MCF 10A (cell line): ENCODE measurements around the gene MLKL. TPM values are rescaled to one million over a fixed set of nuclear protein-coding genes. Genes with fewer than 3 reads are reported as not detected.
A peak's percentile ranks its signal among the peaks of the same experiment; 100 is the strongest.
"Not testable (repeated sequence)": the region's sequence is repeated elsewhere in the genome, so short reads cannot be mapped to it uniquely, and the experiment has no call there.

Experiments used
- BruUV-seq: library from RNA; stranded (reverse); fragments of 400-500 nt; replicated peaks from 2 replicates; lab custom pipeline; 2021; lab: Mats Ljungman, UMichigan
- CTCF ChIA-PET: fragments of 300-600 bp; sonication (Branson Sonifier 250); formaldehyde crosslinking; extraction: SDS; loops from one replicate; lab custom pipeline; 2021; ENCODE audit warnings: antibody characterized with exemption, inconsistent platforms; lab: Yijun Ruan, JAX
- POLR2A ChIA-PET: fragments of 300-600, 350-650 bp; sonication (Branson Sonifier 250); formaldehyde crosslinking; extraction: SDS; loops from one replicate; lab custom pipeline; 2020; ENCODE audit warnings: antibody characterized with exemption, inconsistent platforms; lab: Yijun Ruan, JAX
- DNase-seq: peaks from one replicate; pipeline ENCODE4 v3.0.0-alpha.2; 2018; ENCODE audit not compliant: unreplicated experiment
- H3K27ac Mint-ChIP-seq: one replicate; pipeline ENCODE4 v1.8.0; 2022; ENCODE audit warnings: mild to moderate bottlenecking, low read depth, mixed read lengths; ENCODE audit not compliant: unreplicated experiment
- H3K27me3 Mint-ChIP-seq: one replicate; pipeline ENCODE4 v1.8.0; 2022; ENCODE audit warnings: mixed read lengths; ENCODE audit not compliant: insufficient read depth, unreplicated experiment
- H3K36me3 Mint-ChIP-seq: one replicate; pipeline ENCODE4 v1.8.0; 2022; ENCODE audit warnings: mild to moderate bottlenecking, moderate library complexity, mixed read lengths; ENCODE audit not compliant: insufficient read depth, unreplicated experiment
- H3K4me1 Mint-ChIP-seq: one replicate; pipeline ENCODE4 v1.8.0; 2022; ENCODE audit warnings: mixed read lengths; ENCODE audit not compliant: insufficient read depth, unreplicated experiment
- H3K4me3 Mint-ChIP-seq: one replicate; pipeline ENCODE4 v1.8.0; 2022; ENCODE audit warnings: mild to moderate bottlenecking, moderate library complexity, mixed read lengths; ENCODE audit not compliant: unreplicated experiment
- H3K9me3 Mint-ChIP-seq: one replicate; pipeline ENCODE4 v1.8.0; 2022; ENCODE audit warnings: mixed read lengths; ENCODE audit not compliant: unreplicated experiment
- CTCF ChIP-seq: fragments of 200-600 bp; IDR thresholded peaks from one replicate; pipeline ENCODE4 v1.8.0; 2022; ENCODE audit warnings: antibody characterized with exemption, mild to moderate bottlenecking; ENCODE audit not compliant: unreplicated experiment
- intact Hi-C: fragments of 100-400 bp; cut with micrococcal nuclease; formaldehyde crosslinking; loops from 2 replicates; pipeline ENCODE4 v1.14.1; 2022
- total RNA-seq: library from RNA; stranded (reverse); gene quantifications from 2 replicates; pipeline ENCODE4 v1.2.3, GENCODE V29; 2022

Gene MLKL
- total RNA-seq, 1 experiment from 2014 or later = 14.2 TPM

- TF ChIP-seq CTCF = no peak
- ChIA-PET POLR2A (interaction anchor here (1.6 to 2.6 kb wide), 2 partner anchors 9 to 22 kb away, joined by 3 to 9 read pairs; partner anchors contain the start of gene RFWD3), CTCF (interaction anchor here (0.6 to 2.1 kb wide), 3 partner anchors 7 to 245 kb away, joined by 3 to 11 read pairs (median 4); no protein-coding TSS in a partner anchor)
- DNase-seq = no peak
- no peak overlapping the region for H3K27ac Mint-ChIP-seq
- no peaks in the 10 kb centered on the region for H3K27me3 Mint-ChIP-seq
- no peaks in the 10 kb centered on the region for H3K9me3 Mint-ChIP-seq
- H3K36me3 Mint-ChIP-seq = peaks cover 66% of the 10 kb centered on the region
- intact Hi-C loops = no loop called here
- no TSS peak for BruUV-seq
- H3K4me1 Mint-ChIP-seq = peaks cover 13% of the 10 kb centered on the region
- no peak overlapping the region for H3K4me3 Mint-ChIP-seq
Observed at GRCh38 chr16:74657870-74658642, 42.6 kb downstream of the MLKL start.

GRCh38 chr16:74654536-74655050 lies 46.1 kb downstream of the MLKL start:
- no peak for TF ChIP-seq CTCF
- Mint-ChIP-seq H3K9me3 (no peaks in the 10 kb centered on the region), H3K4me3 (no peak overlapping the region), H3K27ac (no peak overlapping the region), H3K36me3 (peaks cover 61% of the 10 kb centered on the region), H3K27me3 (no peaks in the 10 kb centered on the region), H3K4me1 (peaks cover 24% of the 10 kb centered on the region)
- ChIA-PET POLR2A (interaction anchor here (0.7 kb wide), 2 partner anchors 175 to 191 kb away, joined by 3 read pairs; no protein-coding TSS in a partner anchor), CTCF (no interaction called here)
- DNase-seq = no peak
- intact Hi-C loops = no loop called here
- BruUV-seq = no TSS peak

- peak; percentile 31 for DNase-seq
- Mint-ChIP-seq H3K36me3 (peaks cover 61% of the 10 kb centered on the region), H3K4me1 (peaks cover 24% of the 10 kb centered on the region), H3K27ac (peak overlapping the region; percentile 74)
- intact Hi-C loops, H3K27me3 Mint-ChIP-seq, BruUV-seq, H3K4me3 Mint-ChIP-seq, H3K9me3 Mint-ChIP-seq: not testable (repeated sequence)
- ChIA-PET CTCF (interaction anchor here (0.6 to 2.9 kb wide), 5 partner anchors 12 to 30 kb away, joined by 3 to 6 read pairs (median 5); no protein-coding TSS in a partner anchor), POLR2A (interaction anchor here (0.6 to 2.7 kb wide), 4 partner anchors 9 to 168 kb away, joined by 3 to 13 read pairs (median 6); partner anchors contain the start of genes MLKL and RFWD3)
Observed at GRCh38 chr16:74652883-74653282, 47.8 kb downstream of the MLKL start.

- ChIA-PET POLR2A (interaction anchor here (0.7 to 2.7 kb wide), 5 partner anchors 12 to 178 kb away, joined by 3 to 13 read pairs (median 5); partner anchors contain the start of genes MLKL and RFWD3), CTCF (interaction anchor here (0.6 to 2.9 kb wide), 18 partner anchors 7 to 342 kb away, joined by 3 to 17 read pairs (median 6); partner anchors contain the start of gene GLG1)
- TF ChIP-seq CTCF = no peak
- Mint-ChIP-seq H3K4me3 (no peak overlapping the region), H3K4me1 (peaks cover 24% of the 10 kb centered on the region), H3K27me3 (no peaks in the 10 kb centered on the region), H3K9me3 (no peaks in the 10 kb centered on the region), H3K36me3 (peaks cover 62% of the 10 kb centered on the region), H3K27ac (no peak overlapping the region)
- no TSS peak for BruUV-seq
- DNase-seq = no peak
- intact Hi-C loops = no loop called here
Observed at GRCh38 chr16:74652249-74652648, 48.4 kb downstream of the MLKL start.
